PFSK-1 (cell line): Measurements from ENCODE around the gene NIM1K.

Experiments used
- FOXP2 ChIP-seq: optimal IDR thresholded peaks from 2 replicates; pipeline ENCODE3; 2011; ENCODE audit warnings: borderline replicate concordance, control low read depth, inconsistent platforms; ENCODE audit not compliant: insufficient read depth; ENCODE audit errors: extremely low read length, extremely low read depth
- POLR2AphosphoS5 ChIP-seq: IDR thresholded peaks from 2 replicates; pipeline ENCODE4 v1.6.1; 2012; ENCODE audit warnings: low read depth, mild to moderate bottlenecking, control low read depth, low read length, moderate library complexity
- SIN3A ChIP-seq: IDR thresholded peaks from 2 replicates; pipeline ENCODE4 v1.6.1; 2012; ENCODE audit warnings: mild to moderate bottlenecking, low read length, moderate library complexity, borderline replicate concordance; ENCODE audit not compliant: insufficient read depth

DNA sequence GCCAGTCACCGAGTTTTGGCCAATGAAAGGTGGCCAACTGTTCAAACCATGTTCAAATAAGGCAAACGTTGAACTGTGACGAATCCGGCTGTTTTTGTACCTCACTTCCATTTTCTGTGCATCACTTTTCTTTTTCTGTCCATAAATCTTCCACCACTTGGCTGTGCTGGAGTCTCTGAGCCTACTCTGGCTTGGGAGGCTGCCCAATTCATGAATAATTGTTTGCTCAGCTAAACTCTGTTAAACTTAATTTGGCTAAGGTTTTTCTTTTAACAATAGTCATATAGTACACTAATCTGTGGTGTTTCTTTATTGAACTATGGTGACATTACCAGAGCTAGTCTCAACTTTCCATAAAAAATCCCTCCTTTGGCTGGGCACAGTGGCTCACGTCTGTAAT lies 11.3 kb downstream of the NIM1K start:
- TF ChIP-seq SIN3A (no peak), FOXP2 (no peak), POLR2AphosphoS5 (no peak)
